CD14-positive monocyte (primary cell): ENCODE measurements around the gene SPIRE2. TPM values are rescaled to one million over a fixed set of nuclear protein-coding genes. Genes with fewer than 3 reads are reported as not detected.
"Not testable (repeated sequence)": the region's sequence is repeated elsewhere in the genome, so short reads cannot be mapped to it uniquely, and the experiment has no call there.

ENCODE experiments used
- DNase-seq, 3 donors: peaks; one replicate each; pipeline ENCODE4 v3.0.0-alpha.2; 2011 to 2022
- H2AFZ ChIP-seq: 2 replicates; pipeline ENCODE4 v1.6.0; 2012; ENCODE audit warnings: mild to moderate bottlenecking, low read depth, low read length, inconsistent platforms; ENCODE audit not compliant: insufficient read depth, poor library complexity, severe bottlenecking
- H3K27ac ChIP-seq, 2 donors: 1 replicate in 1 of 2; 2 replicates in 1 of 2; pipeline ENCODE4 v1.5.1; 2012 to 2013; ENCODE audit warnings: low read length in 2 of 2, control low read depth in 1 of 2, inconsistent platforms in 1 of 2, low read depth in 1 of 2, mild to moderate bottlenecking in 1 of 2
- H3K27me3 ChIP-seq, 2 donors: one replicate each; pipeline versions ENCODE4 v1.6.0 to v1.6.1; 2011 to 2013; ENCODE audit warnings: low read length in 2 of 2; ENCODE audit not compliant: control insufficient read depth in 2 of 2, insufficient read depth in 2 of 2
- H3K36me3 ChIP-seq, 2 donors: replicated peaks in 1 of 2; 1 replicate in 1 of 2; 2 replicates in 1 of 2; pipeline versions ENCODE4 v1.5.1 to v1.6.1; 2012 to 2013; ENCODE audit warnings: low read length in 2 of 2, control low read depth in 1 of 2, inconsistent platforms in 1 of 2, mild to moderate bottlenecking in 1 of 2; ENCODE audit not compliant: insufficient read depth in 2 of 2, control insufficient read depth in 1 of 2
- H3K4me1 ChIP-seq, 2 donors: 1 replicate in 1 of 2; 2 replicates in 1 of 2; pipeline versions ENCODE4 v1.5.1 to v1.6.1; 2012 to 2013; ENCODE audit warnings: low read length in 2 of 2, control low read depth in 1 of 2, inconsistent platforms in 1 of 2, mild to moderate bottlenecking in 1 of 2, moderate library complexity in 1 of 2; ENCODE audit not compliant: insufficient read depth in 2 of 2, control insufficient read depth in 1 of 2
- H3K4me2 ChIP-seq: replicated peaks from 2 replicates; pipeline ENCODE3; 2012; ENCODE audit warnings: low read length, moderate library complexity, mild to moderate bottlenecking; ENCODE audit not compliant: poor library complexity, severe bottlenecking; ENCODE audit errors: extremely low read depth
- H3K4me3 ChIP-seq, 3 experiments: fragments of 200-600 bp in 1 of 3; sonication (generic) in 1 of 3; replicated peaks in 1 of 3; 1 replicate in 2 of 3; 2 replicates in 1 of 3; pipeline ENCODE4 v1.5.1; 2011 to 2013; ENCODE audit warnings: low read length in 3 of 3, mild to moderate bottlenecking in 3 of 3, control low read depth in 2 of 3, low read depth in 2 of 3, inconsistent platforms in 1 of 3, moderate library complexity in 1 of 3
- H3K79me2 ChIP-seq: 2 replicates; pipeline ENCODE4 v1.6.0; 2012; ENCODE audit warnings: mild to moderate bottlenecking, control low read depth, inconsistent platforms, low read length, moderate library complexity; ENCODE audit not compliant: insufficient read depth
- H3K9ac ChIP-seq: 2 replicates; pipeline ENCODE4 v1.6.0; 2017; ENCODE audit warnings: low read length, mild to moderate bottlenecking; ENCODE audit not compliant: insufficient read depth, poor library complexity, severe bottlenecking
- H3K9me3 ChIP-seq, 2 donors: replicated peaks in 1 of 2; 1 replicate in 1 of 2; 2 replicates in 1 of 2; pipeline versions ENCODE4 v1.5.1 to v1.6.1; 2012 to 2013; ENCODE audit warnings: low read length in 2 of 2, control low read depth in 1 of 2; ENCODE audit not compliant: control insufficient read depth in 1 of 2, insufficient read depth in 1 of 2
- H4K20me1 ChIP-seq: 2 replicates; pipeline ENCODE4 v1.6.0; 2012; ENCODE audit warnings: mild to moderate bottlenecking, low read length, control low read depth, moderate library complexity; ENCODE audit not compliant: insufficient read depth
- H3K27ac Mint-ChIP-seq, 7 donors: one replicate each; pipeline ENCODE4 v1.8.0; 2020; ENCODE audit warnings: mild to moderate bottlenecking in 7 of 7, mixed read lengths in 7 of 7, moderate library complexity in 6 of 7, inconsistent platforms in 2 of 7
- H3K27me3 Mint-ChIP-seq, 3 donors: one replicate each; pipeline ENCODE4 v1.8.0; 2021 to 2022; ENCODE audit warnings: low read depth in 3 of 3, mild to moderate bottlenecking in 3 of 3, mixed read lengths in 3 of 3, moderate library complexity in 3 of 3, inconsistent platforms in 1 of 3
- H3K36me3 Mint-ChIP-seq, 2 donors: one replicate each; pipeline ENCODE4 v1.8.0; 2020; ENCODE audit warnings: mixed read lengths in 2 of 2, inconsistent platforms in 1 of 2, mild to moderate bottlenecking in 1 of 2
- H3K4me1 Mint-ChIP-seq: one replicate; pipeline ENCODE4 v1.8.0; 2020; ENCODE audit warnings: mild to moderate bottlenecking, mixed read lengths
- H3K4me3 Mint-ChIP-seq, 2 donors: one replicate each; pipeline ENCODE4 v1.8.0; 2020; ENCODE audit warnings: mild to moderate bottlenecking in 2 of 2, mixed read lengths in 2 of 2, moderate library complexity in 1 of 2
- H3K9me3 Mint-ChIP-seq, 7 donors: one replicate each; pipeline ENCODE4 v1.8.0; 2020 to 2022; ENCODE audit warnings: mixed read lengths in 7 of 7, mild to moderate bottlenecking in 6 of 7, moderate library complexity in 6 of 7, inconsistent platforms in 2 of 7
- WGBS: methylation state at CpG from one replicate; pipeline ENCODE4 v1.1.5; 2013; ENCODE audit warnings: missing lambda C conversion rate; ENCODE audit not compliant: insufficient coverage; 5-methylcytosine and 5-hydroxymethylcytosine counted together
- intact Hi-C, 2 donors: fragments of 100-400 bp; cut with micrococcal nuclease; formaldehyde crosslinking; loops; one replicate each; pipeline versions ENCODE4 v1.15.0 to v1.15.1; 2023
- polyA plus RNA-seq, 3 donors: library from polyadenylated mRNA; depleted of rRNA in 1 of 3; unstranded in 2 of 3; stranded (reverse) in 1 of 3; fragments of 300-500 nt in 2 of 3; fragments of >200 nt in 1 of 3; fragmentation: Illumina TruSeq in 2 of 3; gene quantifications; 1 replicate in 2 of 3; 2 replicates in 1 of 3; pipeline ENCODE4 v1.2.3, GENCODE V29; 2012 to 2021
- TF ChIP-seq, protein P1 (sequence below): fragments of 200-600 bp; IDR thresholded peaks from one replicate; pipeline ENCODE4 v1.8.0; 2022; ENCODE audit warnings: antibody characterized with exemption, mild to moderate bottlenecking

SPIRE2 gene
- polyA plus RNA-seq, 3 donors = 0.09 to 1.2 TPM; not detected in 1

GRCh38 chr16:89831810-89832328 lies 3.6 kb downstream of the SPIRE2 start:
- Histone ChIP-seq H3K79me2 (no peaks in the 10 kb centered on the region), H3K9ac (no peak overlapping the region), H3K4me1 (peaks cover 8 to 18% of the 10 kb centered on the region in 2 donors), H3K27ac (no peak overlapping the region), H2AFZ (no peak overlapping the region), H3K4me3 (no peak overlapping the region), H4K20me1 (no peaks in the 10 kb centered on the region), H3K9me3 (peaks cover 6 to 21% of the 10 kb centered on the region in 2 donors), H3K36me3 (no peaks in the 10 kb centered on the region), H3K27me3 (peaks cover 8 to 24% of the 10 kb centered on the region in 2 donors), H3K4me2 (no peak overlapping the region)
- TF ChIP-seq, protein P1, sequence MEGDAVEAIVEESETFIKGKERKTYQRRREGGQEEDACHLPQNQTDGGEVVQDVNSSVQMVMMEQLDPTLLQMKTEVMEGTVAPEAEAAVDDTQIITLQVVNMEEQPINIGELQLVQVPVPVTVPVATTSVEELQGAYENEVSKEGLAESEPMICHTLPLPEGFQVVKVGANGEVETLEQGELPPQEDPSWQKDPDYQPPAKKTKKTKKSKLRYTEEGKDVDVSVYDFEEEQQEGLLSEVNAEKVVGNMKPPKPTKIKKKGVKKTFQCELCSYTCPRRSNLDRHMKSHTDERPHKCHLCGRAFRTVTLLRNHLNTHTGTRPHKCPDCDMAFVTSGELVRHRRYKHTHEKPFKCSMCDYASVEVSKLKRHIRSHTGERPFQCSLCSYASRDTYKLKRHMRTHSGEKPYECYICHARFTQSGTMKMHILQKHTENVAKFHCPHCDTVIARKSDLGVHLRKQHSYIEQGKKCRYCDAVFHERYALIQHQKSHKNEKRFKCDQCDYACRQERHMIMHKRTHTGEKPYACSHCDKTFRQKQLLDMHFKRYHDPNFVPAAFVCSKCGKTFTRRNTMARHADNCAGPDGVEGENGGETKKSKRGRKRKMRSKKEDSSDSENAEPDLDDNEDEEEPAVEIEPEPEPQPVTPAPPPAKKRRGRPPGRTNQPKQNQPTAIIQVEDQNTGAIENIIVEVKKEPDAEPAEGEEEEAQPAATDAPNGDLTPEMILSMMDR = no peak
- peaks cover 14 to 25% (median 20%) of the 10 kb centered on the region in 7 donors for H3K9me3 Mint-ChIP-seq
- H3K4me1 Mint-ChIP-seq = peaks cover 7% of the 10 kb centered on the region
- intact Hi-C loops = no loop called here
- peaks cover 0 to 2% of the 10 kb centered on the region in 2 donors for H3K36me3 Mint-ChIP-seq
- H3K4me3 Mint-ChIP-seq = no peak overlapping the region
- WGBS = 96% methylated on average over 23 of the region's 25 CpGs
- H3K27me3 Mint-ChIP-seq = peaks cover 21 to 42% (median 26%) of the 10 kb centered on the region in 3 donors
- no peak overlapping the region for H3K27ac Mint-ChIP-seq
- DNase-seq = no peak

DNA sequence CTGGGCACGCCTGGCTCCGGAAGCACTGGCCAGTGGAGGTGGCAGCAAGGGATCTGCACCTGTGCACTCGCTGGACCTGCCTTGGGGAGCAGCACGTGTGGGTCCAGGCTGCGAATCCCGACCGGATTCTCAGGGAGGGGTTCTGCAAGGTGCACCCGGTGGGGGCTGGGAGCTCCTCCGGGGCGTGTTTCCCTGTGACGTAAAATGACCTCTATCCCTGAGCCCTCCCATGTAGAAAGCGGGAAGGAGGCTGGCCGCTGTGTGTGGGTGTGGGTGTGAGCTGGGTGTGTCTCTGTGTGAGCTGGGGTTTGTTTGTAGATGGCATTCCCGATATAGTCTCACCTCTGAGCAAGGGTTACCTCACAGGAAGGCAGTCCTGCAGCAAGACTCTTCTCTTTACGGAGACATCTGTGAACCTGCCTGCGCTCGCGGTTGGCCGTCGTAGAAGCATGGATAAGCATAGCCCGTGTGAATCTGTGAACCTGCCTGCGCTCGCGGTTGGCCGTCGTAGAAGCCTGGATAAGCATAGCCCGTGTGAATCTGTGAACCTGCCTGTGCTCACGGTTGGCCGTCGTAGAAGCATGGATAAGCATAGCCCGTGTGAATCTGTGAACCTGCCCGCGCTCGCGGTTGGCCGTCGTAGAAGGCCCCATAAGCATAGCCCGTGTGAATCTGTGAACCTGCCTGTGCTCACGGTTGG lies 5.5 kb downstream of the SPIRE2 start:
- H3K27ac Mint-ChIP-seq, DNase-seq, H3K36me3 ChIP-seq, H3K27ac ChIP-seq, H3K9ac ChIP-seq, H3K4me3 ChIP-seq, H2AFZ ChIP-seq, intact Hi-C loops, H3K4me2 ChIP-seq, H3K4me3 Mint-ChIP-seq, H4K20me1 ChIP-seq, H3K79me2 ChIP-seq, H3K36me3 Mint-ChIP-seq: not testable (repeated sequence)
- H3K9me3 Mint-ChIP-seq = peaks cover 14 to 23% (median 20%) of the 10 kb centered on the region in 7 donors
- Histone ChIP-seq H3K27me3 (peaks cover 0 to 10% of the 10 kb centered on the region in 2 donors), H3K4me1 (peaks cover 19 to 25% of the 10 kb centered on the region in 2 donors), H3K9me3 (peaks cover 6 to 21% of the 10 kb centered on the region in 2 donors)
- H3K27me3 Mint-ChIP-seq = peaks cover 13 to 30% (median 16%) of the 10 kb centered on the region in 3 donors
- 96% methylated on average over 32 of the region's 39 CpGs for WGBS
- peaks cover 22% of the 10 kb centered on the region for H3K4me1 Mint-ChIP-seq

DNA sequence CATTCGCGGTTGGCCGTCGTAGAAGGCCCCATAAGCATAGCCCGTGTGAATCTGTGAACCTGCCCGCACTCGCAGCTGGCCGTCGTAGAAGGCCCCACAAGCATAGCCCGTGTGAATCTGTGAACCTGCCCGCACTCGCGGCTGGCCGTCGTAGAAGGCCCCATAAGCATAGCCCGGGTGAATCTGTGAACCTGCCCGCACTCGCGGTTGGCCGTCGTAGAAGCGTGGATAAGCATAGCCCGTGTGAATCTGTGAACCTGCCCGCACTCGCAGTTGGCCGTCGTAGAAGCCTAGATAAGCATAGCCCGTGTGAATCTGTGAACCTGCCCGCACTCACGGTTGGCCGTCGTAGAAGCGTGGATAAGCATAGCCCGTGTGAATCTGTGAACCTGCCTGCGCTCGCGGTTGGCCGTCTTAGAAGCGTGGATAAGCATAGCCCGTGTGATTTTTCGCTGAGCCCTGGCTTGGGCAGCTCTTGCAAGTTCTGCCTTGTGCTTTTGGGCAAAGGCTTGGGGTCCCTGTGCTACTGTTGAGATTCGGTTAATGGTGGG lies 6.6 kb downstream of the SPIRE2 start:
- H3K27me3 Mint-ChIP-seq = peaks cover 8 to 20% (median 12%) of the 10 kb centered on the region in 3 donors
- peaks cover 14 to 23% (median 20%) of the 10 kb centered on the region in 7 donors for H3K9me3 Mint-ChIP-seq
- H3K4me1 Mint-ChIP-seq = peaks cover 19% of the 10 kb centered on the region
- intact Hi-C loops, H3K9ac ChIP-seq, H2AFZ ChIP-seq, H3K4me2 ChIP-seq, H3K4me3 ChIP-seq, H3K36me3 ChIP-seq, H3K27me3 ChIP-seq, H3K27ac ChIP-seq, H3K27ac Mint-ChIP-seq, H3K4me3 Mint-ChIP-seq, H3K79me2 ChIP-seq, H3K36me3 Mint-ChIP-seq, DNase-seq, H4K20me1 ChIP-seq: not testable (repeated sequence)
- H3K4me1 ChIP-seq = peaks cover 16 to 22% of the 10 kb centered on the region in 2 donors
- peaks cover 6 to 21% of the 10 kb centered on the region in 2 donors for H3K9me3 ChIP-seq
- 98% methylated on average over 39 of the region's 42 CpGs for WGBS
